BLaER1 treated with 17β-estradiol and CSF1 and Interleukin-3, amounts not matched to agents 10 nM and 100 nM (cell line): ENCODE results near the gene CSNK1D.
A peak's percentile ranks its signal among the peaks of the same experiment; 100 is the strongest.

Source experiments
- H3K27ac ChIP-seq, 11 experiments: shearing (Covaris generic); formaldehyde crosslinking; 2 replicates each; pipeline ENCODE4 v1.8.1; 2022
- H3K27me3 ChIP-seq, 11 experiments: shearing (Covaris generic); formaldehyde crosslinking; 2 replicates each; pipeline ENCODE4 v1.8.1; 2022
- H3K36me3 ChIP-seq, 11 experiments: shearing (Covaris generic); formaldehyde crosslinking; 2 replicates each; pipeline ENCODE4 v1.8.1; 2022
- H3K4me1 ChIP-seq, 10 experiments: shearing (Covaris generic); formaldehyde crosslinking; 2 replicates each; pipeline ENCODE4 v1.8.1; 2022
- H3K4me2 ChIP-seq, 11 experiments: shearing (Covaris generic); formaldehyde crosslinking; 2 replicates each; pipeline ENCODE4 v1.8.1; 2022
- H3K4me3 ChIP-seq, 10 experiments: shearing (Covaris generic); formaldehyde crosslinking; 2 replicates each; pipeline ENCODE4 v1.8.1; 2022
- H3K9ac ChIP-seq, 11 experiments: shearing (Covaris generic); formaldehyde crosslinking; 2 replicates each; pipeline ENCODE4 v1.8.1; 2022
- H3K9me3 ChIP-seq, 11 experiments: shearing (Covaris generic); formaldehyde crosslinking; replicated peaks in 1 of 11; 2 replicates each; pipeline ENCODE4 v1.8.1; 2022
- H4K20me1 ChIP-seq, 11 experiments: shearing (Covaris generic); formaldehyde crosslinking; 2 replicates each; pipeline ENCODE4 v1.8.1; 2022
- Cebpa-rat ChIP-seq, 11 experiments: shearing (Covaris generic); IDR thresholded peaks; 2 replicates each; pipeline ENCODE4 v1.8.1; 2022

The CSNK1D gene

GRCh38 chr17:82235056-82235774, 38.3 kb downstream of the CSNK1D start:
- peak overlapping the region in 8 of 11 experiments; percentile 52 to 80 (median 70); a peak in 17 of 22 replicates for H3K27ac ChIP-seq

GRCh38 chr17:82234211-82235055, 39.1 kb downstream of the CSNK1D start:
- H3K27me3 ChIP-seq = peaks cover 0 to 3% (median 0%) of the 10 kb centered on the region in 11 experiments; a peak in 2 of 22 replicates
- peaks cover 71 to 99% (median 96%) of the 10 kb centered on the region in 11 experiments for H4K20me1 ChIP-seq
- H3K4me2 ChIP-seq = peak overlapping the region; percentile 87 to 100 (median 97)
- H3K36me3 ChIP-seq = peaks cover 0 to 79% (median 26%) of the 10 kb centered on the region in 11 experiments; a peak in 19 of 22 replicates
- H3K4me3 ChIP-seq = peak overlapping the region in 8 of 10 experiments; percentile 19 to 99 (median 44); a peak in 14 of 20 replicates
- peak overlapping the region in 9 of 11 experiments; percentile 9 to 80 (median 69); a peak in 17 of 22 replicates for H3K27ac ChIP-seq
- no peak for TF ChIP-seq Cebpa-rat (IDR thresholded peaks at IDR 0.05)
- peaks cover 73 to 100% (median 97%) of the 10 kb centered on the region in 10 experiments for H3K4me1 ChIP-seq
- H3K9ac ChIP-seq = peak overlapping the region; percentile 41 to 74 (median 66); a peak in 21 of 22 replicates
- H3K9me3 ChIP-seq = no peaks in the 10 kb centered on the region

More at GRCh38 chr17:82235056-82235774, 38.3 kb downstream of the CSNK1D start:
- no peaks in the 10 kb centered on the region for H3K27me3 ChIP-seq
- peak overlapping the region; percentile 87 to 100 (median 97) for H3K4me2 ChIP-seq
- no peaks in the 10 kb centered on the region for H3K9me3 ChIP-seq
- peak overlapping the region in 8 of 10 experiments; percentile 25 to 99 (median 44); a peak in 11 of 20 replicates for H3K4me3 ChIP-seq
- peaks cover 78 to 99% (median 96%) of the 10 kb centered on the region in 11 experiments for H4K20me1 ChIP-seq
- H3K36me3 ChIP-seq = peaks cover 6 to 81% (median 34%) of the 10 kb centered on the region in 11 experiments; a peak in 21 of 22 replicates
- H3K4me1 ChIP-seq = peaks cover 81 to 100% (median 97%) of the 10 kb centered on the region in 10 experiments
- no peak for TF ChIP-seq Cebpa-rat (IDR thresholded peaks at IDR 0.05)
- peak overlapping the region; percentile 41 to 74 (median 66); a peak in 20 of 22 replicates for H3K9ac ChIP-seq

- Histone ChIP-seq H3K27me3 (peaks cover 0 to 16% (median 0%) of the 10 kb centered on the region in 11 experiments; a peak in 8 of 22 replicates), H3K4me2 (peak overlapping the region; percentile 87 to 100 (median 97)), H3K4me1 (peaks cover 62 to 97% (median 91%) of the 10 kb centered on the region in 10 experiments), H3K9ac (peak overlapping the region; percentile 34 to 74 (median 66); a peak in 20 of 22 replicates), H3K9me3 (no peaks in the 10 kb centered on the region), H3K4me3 (peak overlapping the region in 7 of 10 experiments; percentile 28 to 99 (median 50); a peak in 13 of 20 replicates), H3K27ac (peak overlapping the region in 9 of 11 experiments; percentile 12 to 80 (median 69); a peak in 17 of 22 replicates), H4K20me1 (peaks cover 58 to 92% (median 88%) of the 10 kb centered on the region in 11 experiments), H3K36me3 (peaks cover 0 to 71% (median 24%) of the 10 kb centered on the region in 11 experiments; a peak in 18 of 22 replicates)
- TF ChIP-seq Cebpa-rat (IDR thresholded peaks at IDR 0.05) = no peak
Observed at GRCh38 chr17:82232876-82233785, 40.4 kb downstream of the CSNK1D start.

- TF ChIP-seq Cebpa-rat (IDR thresholded peaks at IDR 0.05) = no peak
- Histone ChIP-seq H3K36me3 (peaks cover 0 to 63% (median 18%) of the 10 kb centered on the region in 11 experiments; a peak in 18 of 22 replicates), H4K20me1 (peaks cover 50 to 85% (median 81%) of the 10 kb centered on the region in 11 experiments), H3K4me2 (peak overlapping the region; percentile 95 to 100 (median 99)), H3K4me3 (peak overlapping the region in 9 of 10 experiments; percentile 71 to 100 (median 97); a peak in 18 of 20 replicates), H3K9ac (peak overlapping the region in 10 of 11 experiments; percentile 85 to 94 (median 90); a peak in 19 of 22 replicates), H3K27me3 (peaks cover 0 to 21% (median 0%) of the 10 kb centered on the region in 11 experiments; a peak in 8 of 22 replicates), H3K4me1 (peaks cover 62 to 97% (median 91%) of the 10 kb centered on the region in 10 experiments), H3K27ac (peak overlapping the region in 9 of 11 experiments; percentile 84 to 99 (median 95); a peak in 17 of 22 replicates), H3K9me3 (no peaks in the 10 kb centered on the region)
Observed at GRCh38 chr17:82232322-82232820, 41.1 kb downstream of the CSNK1D start.

- peak overlapping the region; percentile 73 to 99 (median 95) for H3K27ac ChIP-seq
- peak overlapping the region; percentile 95 to 100 (median 99) for H3K4me2 ChIP-seq
- H3K27me3 ChIP-seq = peaks cover 0 to 21% (median 0%) of the 10 kb centered on the region in 11 experiments; a peak in 8 of 22 replicates
- peaks cover 62 to 95% (median 90%) of the 10 kb centered on the region in 10 experiments for H3K4me1 ChIP-seq
- H3K9ac ChIP-seq = peak overlapping the region; percentile 85 to 96 (median 90)
- H4K20me1 ChIP-seq = peaks cover 44 to 78% (median 74%) of the 10 kb centered on the region in 11 experiments
- no peaks in the 10 kb centered on the region for H3K9me3 ChIP-seq
- peak overlapping the region; percentile 71 to 100 (median 96) for H3K4me3 ChIP-seq
- TF ChIP-seq Cebpa-rat (IDR thresholded peaks at IDR 0.05) = peak in 10 of 11 experiments; percentile 23 to 93 (median 84); a peak in 15 of 22 replicates
- H3K36me3 ChIP-seq = peaks cover 0 to 57% (median 12%) of the 10 kb centered on the region in 11 experiments; a peak in 15 of 22 replicates
Observed at GRCh38 chr17:82231562-82232321, 41.8 kb downstream of the CSNK1D start.

GRCh38 chr17:82231312-82231561, 42.3 kb downstream of the CSNK1D start:
- peaks cover 39 to 73% (median 69%) of the 10 kb centered on the region in 11 experiments for H4K20me1 ChIP-seq
- H3K9me3 ChIP-seq = no peaks in the 10 kb centered on the region
- peak overlapping the region; percentile 71 to 100 (median 96) for H3K4me3 ChIP-seq
- peak overlapping the region; percentile 73 to 99 (median 95) for H3K27ac ChIP-seq
- peaks cover 62 to 94% (median 85%) of the 10 kb centered on the region in 10 experiments for H3K4me1 ChIP-seq
- peak overlapping the region; percentile 85 to 96 (median 90) for H3K9ac ChIP-seq
- H3K36me3 ChIP-seq = peaks cover 0 to 52% (median 6%) of the 10 kb centered on the region in 11 experiments; a peak in 15 of 22 replicates
- no peak for TF ChIP-seq Cebpa-rat (IDR thresholded peaks at IDR 0.05)
- peak overlapping the region; percentile 95 to 100 (median 99) for H3K4me2 ChIP-seq
- peaks cover 0 to 21% (median 0%) of the 10 kb centered on the region in 11 experiments; a peak in 8 of 22 replicates for H3K27me3 ChIP-seq
